ENCODE data around the gene PLXNA4. TPM values are rescaled to one million over a fixed set of nuclear protein-coding genes. Genes with fewer than 3 reads are reported as not detected.

Gene PLXNA4
- total RNA-seq, 4 donors from 2014 or later, result 4.8 to 19.7 (median 10.7) TPM

GRCh38 chr7:132592231-132592920, 16.1 kb upstream of the PLXNA4 start:
- Histone ChIP-seq H3K4me1 (no peaks in the 10 kb centered on the region), H3K4me3 (no peak overlapping the region), H3K27me3 (peaks cover 12% of the 10 kb centered on the region), H3K27ac (no peak overlapping the region), H3K36me3 (no peaks in the 10 kb centered on the region), H3K9me3 (no peaks in the 10 kb centered on the region)
- no peak for ATAC-seq
- no peak for TF ChIP-seq CTCF (IDR thresholded peaks at IDR 0.05)
- TF ChIP-seq POLR2AphosphoS5 (IDR thresholded peaks at IDR 0.05), result no peak
- 46 to 52% methylated on average over 7 to 12 of the region's 12 CpGs for WGBS, 2 donors (ENCODE audit: low coverage in 1 of 2)

GRCh38 chr7:132590162-132590561, 13.9 kb upstream of the PLXNA4 start:
- 60 to 87% methylated on average over 3 to 4 of the region's 4 CpGs for WGBS, 2 donors (ENCODE audit: low coverage in 1 of 2)
- H3K36me3 ChIP-seq, result no peaks in the 10 kb centered on the region
- no peak overlapping the region for H3K4me3 ChIP-seq
- ATAC-seq, result no peak
- peaks cover 12% of the 10 kb centered on the region for H3K27me3 ChIP-seq
- TF ChIP-seq CTCF (IDR thresholded peaks at IDR 0.05), result no peak
- no peak for TF ChIP-seq POLR2A (IDR thresholded peaks at IDR 0.05)
- TF ChIP-seq EP300 (IDR thresholded peaks at IDR 0.05), result no peak
- TF ChIP-seq POLR2AphosphoS5 (IDR thresholded peaks at IDR 0.05), result no peak
- no peaks in the 10 kb centered on the region for H3K4me1 ChIP-seq
- H3K27ac ChIP-seq, result no peak overlapping the region
- no peaks in the 10 kb centered on the region for H3K9me3 ChIP-seq

GRCh38 chr7:132588596-132588995, 12.3 kb upstream of the PLXNA4 start:
- Histone ChIP-seq H3K27me3 (peaks cover 1% of the 10 kb centered on the region), H3K4me3 (no peak overlapping the region), H3K27ac (no peak overlapping the region), H3K9me3 (no peaks in the 10 kb centered on the region), H3K4me1 (no peaks in the 10 kb centered on the region), H3K36me3 (no peaks in the 10 kb centered on the region)
- TF ChIP-seq EP300 (IDR thresholded peaks at IDR 0.05) (no peak), CTCF (IDR thresholded peaks at IDR 0.05) (no peak), POLR2A (IDR thresholded peaks at IDR 0.05) (no peak), POLR2AphosphoS5 (IDR thresholded peaks at IDR 0.05) (no peak)
- no peak for ATAC-seq

- no peak for ATAC-seq
- Histone ChIP-seq H3K36me3 (no peaks in the 10 kb centered on the region), H3K27ac (no peak overlapping the region), H3K4me1 (peaks cover 0 to 5% (median 0%) of the 10 kb centered on the region in 3 donors), H3K9me3 (no peaks in the 10 kb centered on the region), H3K27me3 (peaks cover 5% of the 10 kb centered on the region), H3K4me3 (no peak overlapping the region)
- TF ChIP-seq POLR2AphosphoS5 (IDR thresholded peaks at IDR 0.05) (no peak), EP300 (IDR thresholded peaks at IDR 0.05) (no peak), POLR2A (IDR thresholded peaks at IDR 0.05) (no peak), CTCF (IDR thresholded peaks at IDR 0.05) (no peak)
- 40 to 48% methylated on average over 3 to 7 of the region's 7 CpGs for WGBS, 2 donors (ENCODE audit: low coverage in 1 of 2)
Measured at GRCh38 chr7:132584796-132585494, 8.7 kb upstream of the PLXNA4 start.

GRCh38 chr7:132581431-132581830, 5.2 kb upstream of the PLXNA4 start:
- 79% methylated on average over 3 of the region's 4 CpGs; no CpG with 5 or more reads in 1 of the 2 donors for WGBS, 2 donors (ENCODE audit: low coverage in 1 of 2)
- ATAC-seq, result no peak

More at GRCh38 chr7:132581431-132581830, 5.2 kb upstream of the PLXNA4 start:
- Histone ChIP-seq H3K4me3 (no peak overlapping the region), H3K27me3 (peaks cover 8% of the 10 kb centered on the region), H3K36me3 (no peaks in the 10 kb centered on the region), H3K4me1 (peaks cover 0 to 15% (median 5%) of the 10 kb centered on the region in 3 donors), H3K27ac (no peak overlapping the region), H3K9me3 (no peaks in the 10 kb centered on the region)
- TF ChIP-seq POLR2A (IDR thresholded peaks at IDR 0.05), result no peak

Data from gastroesophageal sphincter (tissue), 4 donors.